ENCODE results near the gene SLIT3.

SLIT3 gene

GRCh38 chr5:168877132-168877892, 423.6 kb downstream of the SLIT3 start:
- no peak for DNase-seq

DNA sequence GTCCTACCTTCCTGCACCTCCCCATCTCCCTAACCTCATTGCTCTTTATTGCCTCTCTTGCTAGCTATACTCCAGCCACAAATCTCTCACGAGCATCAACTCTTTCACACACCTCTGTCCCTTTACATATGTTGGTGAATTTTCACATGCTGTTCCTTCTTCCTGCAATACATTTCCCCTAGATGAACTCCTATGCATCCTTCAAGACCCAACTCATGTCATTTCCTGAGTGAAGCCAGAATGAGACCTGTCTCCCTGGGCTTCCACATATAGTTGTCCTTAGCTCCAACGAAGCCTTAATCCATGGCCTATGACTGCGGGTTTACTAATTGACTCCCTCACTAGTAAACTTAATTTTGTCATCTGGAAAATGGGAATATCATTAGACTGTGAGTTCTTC, 424.5 kb downstream of the SLIT3 start:
- no peak for DNase-seq

DNA sequence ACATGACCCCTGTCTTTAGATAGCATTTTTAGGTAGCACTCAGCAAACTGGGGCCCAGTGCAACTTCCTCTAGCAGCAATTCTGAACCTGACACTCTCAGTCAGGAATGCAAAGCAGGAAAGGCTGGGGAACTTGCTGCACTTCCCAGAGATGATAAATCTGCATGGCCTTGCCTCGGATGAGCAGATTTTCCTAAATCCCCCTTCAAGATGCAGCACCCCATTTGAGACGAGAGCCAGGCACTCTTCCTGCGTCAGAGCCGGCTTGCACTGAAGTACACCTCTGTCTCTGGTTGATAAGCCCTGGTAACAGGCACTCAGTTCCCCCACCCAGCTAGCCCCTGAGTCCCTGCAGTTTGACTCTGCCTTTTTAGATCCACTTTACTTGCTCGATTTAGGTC, 425.1 kb downstream of the SLIT3 start:
- no peak for DNase-seq

DNA sequence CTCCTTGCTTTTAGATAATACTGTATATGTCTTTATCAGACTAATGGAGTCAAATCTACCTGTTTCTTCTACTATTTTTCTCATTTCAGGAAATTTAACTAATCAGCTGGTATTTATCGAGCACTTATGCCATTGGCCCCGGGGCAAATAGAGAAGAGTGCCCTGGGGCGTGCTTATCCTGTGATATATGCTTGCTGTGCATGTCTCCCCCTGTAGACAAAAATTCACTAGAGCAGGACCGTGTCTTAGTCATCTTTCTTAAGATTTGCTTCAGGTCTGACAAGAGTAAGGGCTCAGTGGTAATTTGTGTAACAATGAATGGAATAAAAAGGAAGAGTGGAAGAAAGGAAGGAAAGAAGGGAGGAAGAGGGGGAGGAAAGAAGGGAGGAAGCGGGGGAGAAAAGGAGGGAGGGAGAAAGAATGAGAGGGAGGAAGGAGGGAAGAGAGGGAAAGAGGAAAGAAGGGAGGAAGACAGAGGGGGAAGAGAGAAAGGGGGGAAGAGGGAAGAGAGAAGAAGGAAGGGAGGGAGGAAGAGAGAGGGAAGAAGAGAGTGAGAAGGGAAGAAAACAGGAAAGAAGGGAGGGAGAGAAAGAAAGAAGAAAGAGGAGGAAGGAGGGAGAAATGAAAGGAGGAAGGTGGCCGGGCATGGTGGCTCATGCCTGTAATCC, 426.1 kb downstream of the SLIT3 start:
- no peak for DNase-seq

DNA sequence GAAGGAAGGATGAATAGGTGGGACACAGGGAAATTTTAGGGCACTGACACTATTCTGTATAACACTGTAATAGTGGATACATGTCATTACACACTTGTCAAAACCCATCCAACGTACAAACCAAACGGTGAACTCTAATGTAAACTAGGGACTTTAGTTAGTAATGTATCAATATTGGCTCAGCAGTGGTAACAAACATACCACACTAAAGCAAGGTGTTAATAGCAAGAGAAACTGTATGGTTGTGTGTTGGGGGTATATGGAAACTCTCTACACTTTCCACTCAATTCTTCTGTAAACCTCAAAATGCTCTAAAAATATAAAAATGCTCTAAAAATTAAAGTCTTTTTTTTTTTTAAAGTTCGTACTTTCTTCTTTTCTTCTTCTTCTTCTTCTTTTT, 428.7 kb downstream of the SLIT3 start:
- no peak for DNase-seq

DNA sequence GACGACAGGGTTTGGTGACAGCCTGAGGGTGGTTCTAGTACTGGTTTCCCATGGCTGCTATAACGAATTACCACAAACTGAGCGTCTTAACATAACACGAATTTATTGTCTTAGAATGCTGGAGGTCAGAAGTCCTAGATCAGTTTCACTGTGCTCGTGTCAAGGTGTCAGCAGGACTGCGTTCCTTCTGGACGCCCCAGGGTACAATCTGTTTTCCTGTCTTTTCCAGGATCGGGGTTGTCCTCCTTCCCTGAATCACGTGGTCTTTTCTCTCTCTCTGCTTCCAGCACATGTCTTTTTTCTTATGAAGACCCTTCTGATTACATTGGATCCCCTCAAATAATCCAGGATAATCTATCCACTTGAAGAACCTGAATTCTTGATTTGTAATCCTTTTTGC, 430.0 kb downstream of the SLIT3 start:
- DNase-seq = no peak

- no peak for DNase-seq
Measured at GRCh38 chr5:168869615-168870227, 431.2 kb downstream of the SLIT3 start.

- DNase-seq = no peak
Measured at GRCh38 chr5:168867241-168867640, 433.7 kb downstream of the SLIT3 start.

- DNase-seq = no peak
Measured at GRCh38 chr5:168865968-168866367, 435.0 kb downstream of the SLIT3 start.

DNA sequence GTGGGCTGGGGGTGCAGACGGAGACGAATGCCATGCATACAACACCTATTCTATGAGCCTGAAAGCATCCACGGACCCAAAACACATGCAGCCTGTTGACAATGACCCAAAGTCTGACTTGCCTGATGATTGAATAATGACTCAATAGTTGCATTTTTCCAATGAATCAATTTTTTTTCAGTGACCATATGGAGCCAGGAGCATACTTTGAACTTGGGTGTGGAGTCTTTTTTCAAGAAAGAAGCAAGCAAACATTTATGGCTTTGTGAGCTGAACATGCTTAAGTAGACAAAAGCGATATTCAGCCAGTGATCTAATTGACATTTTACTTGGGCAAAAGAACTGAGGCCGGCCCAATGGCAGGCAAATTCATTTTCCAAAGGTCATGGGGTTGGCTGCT, 437.9 kb downstream of the SLIT3 start:
- no peak for DNase-seq

GRCh38 chr5:168860503-168860902, 440.4 kb downstream of the SLIT3 start:
- DNase-seq = no peak

DNA sequence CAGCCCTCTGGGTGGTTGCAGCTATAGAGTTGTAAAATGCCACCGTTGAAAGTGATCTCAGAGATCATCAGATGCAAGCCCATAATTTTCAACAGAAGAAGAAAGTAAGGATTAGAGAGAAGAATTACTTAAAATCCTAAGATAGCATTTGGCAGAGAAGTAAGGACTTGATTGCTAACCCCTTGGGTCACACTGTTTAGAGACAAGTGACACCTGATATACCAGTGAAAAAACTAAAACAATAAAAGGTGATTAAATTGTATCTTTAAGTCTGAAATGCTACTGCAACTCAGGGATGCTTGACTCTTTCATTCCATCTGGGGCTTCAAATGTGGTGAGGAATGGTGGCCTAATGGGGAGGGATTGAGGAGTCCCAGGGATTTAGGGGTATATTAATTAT, 440.9 kb downstream of the SLIT3 start:
- no peak for DNase-seq

DNA sequence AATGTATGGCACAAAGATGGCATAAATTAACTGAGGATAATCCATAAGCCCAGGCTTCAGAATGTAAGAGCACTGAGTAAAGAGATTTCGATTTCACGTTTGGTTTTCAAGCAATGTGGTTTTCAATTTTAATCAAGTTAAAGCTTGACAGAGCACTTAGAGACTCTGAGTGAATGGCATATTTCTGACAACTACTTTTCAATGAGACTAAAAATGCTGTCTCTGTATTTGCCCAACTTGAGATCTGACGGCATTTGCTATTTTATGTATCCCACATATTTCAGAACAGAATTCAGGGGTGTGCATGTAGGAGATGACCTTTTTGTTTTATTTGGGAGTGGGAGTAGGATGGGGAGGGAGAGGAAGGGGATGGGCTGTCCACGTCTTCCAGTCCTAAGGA, 441.5 kb downstream of the SLIT3 start:
- no peak for DNase-seq

GRCh38 chr5:168858994-168859393, 441.9 kb downstream of the SLIT3 start:
- DNase-seq = no peak

DNA sequence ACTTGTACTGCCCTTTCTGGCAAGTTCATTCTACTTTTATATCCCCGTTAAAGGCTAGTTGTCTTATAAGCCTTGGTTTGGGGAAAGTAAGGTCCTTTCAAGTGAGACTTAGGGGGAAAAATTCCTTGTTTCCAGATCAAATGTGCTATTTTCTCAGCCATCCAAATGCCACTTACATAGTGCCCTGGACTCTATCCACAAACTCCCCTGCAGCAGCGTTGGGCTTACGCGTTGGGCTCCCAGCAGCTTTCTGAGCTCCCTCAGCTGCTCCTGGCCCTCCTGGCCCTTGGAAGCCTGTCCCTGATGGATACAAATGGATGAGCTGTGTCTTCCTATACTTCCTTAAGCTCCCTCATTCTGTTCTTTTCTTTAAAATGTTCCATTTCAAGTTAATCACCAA, 442.6 kb downstream of the SLIT3 start:
- DNase-seq = no peak

GRCh38 chr5:168853972-168854371, 447.0 kb downstream of the SLIT3 start:
- no peak for DNase-seq

GRCh38 chr5:168852329-168852728, 448.6 kb downstream of the SLIT3 start:
- no peak for DNase-seq

DNA sequence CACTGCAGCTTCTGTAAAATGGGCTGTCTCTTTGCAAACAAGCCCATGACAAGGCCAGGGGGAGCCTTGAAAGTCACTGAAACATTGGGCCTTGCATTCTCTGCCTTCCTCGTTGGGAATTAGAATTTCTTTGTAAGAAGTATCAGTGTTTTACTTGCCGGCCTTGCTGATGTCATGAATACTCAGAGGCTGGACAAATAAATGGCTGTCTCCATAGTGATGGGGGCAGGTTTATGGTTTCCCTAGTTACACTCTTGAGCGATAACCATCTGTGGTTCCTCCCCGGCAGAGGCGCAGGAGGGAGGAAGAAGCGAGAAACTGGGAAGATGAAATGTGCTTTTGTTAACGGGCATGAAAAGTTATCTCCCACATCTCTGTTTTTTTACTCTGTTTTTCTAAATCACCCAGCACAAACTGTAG, 449.0 kb downstream of the SLIT3 start:
- peak; percentile 40 for DNase-seq

DNA sequence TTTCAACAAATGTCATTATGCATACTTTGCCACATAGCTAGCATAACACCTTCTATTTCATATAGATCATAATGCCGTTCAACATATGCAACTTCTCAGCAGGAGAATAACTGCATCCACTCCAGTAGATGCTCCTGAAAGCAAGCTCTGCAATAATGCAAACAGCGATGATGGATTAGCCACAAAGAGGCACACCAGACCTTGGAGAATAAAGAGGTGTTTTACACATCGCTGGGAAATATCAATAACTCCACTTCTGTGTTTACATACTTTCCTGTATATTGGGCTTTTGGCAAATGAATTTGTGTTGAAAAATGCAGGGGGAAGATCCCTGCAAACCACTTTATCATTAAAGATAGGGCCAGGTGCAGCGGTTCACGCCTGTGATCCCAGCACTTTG, 450.3 kb downstream of the SLIT3 start:
- DNase-seq = no peak

DNA sequence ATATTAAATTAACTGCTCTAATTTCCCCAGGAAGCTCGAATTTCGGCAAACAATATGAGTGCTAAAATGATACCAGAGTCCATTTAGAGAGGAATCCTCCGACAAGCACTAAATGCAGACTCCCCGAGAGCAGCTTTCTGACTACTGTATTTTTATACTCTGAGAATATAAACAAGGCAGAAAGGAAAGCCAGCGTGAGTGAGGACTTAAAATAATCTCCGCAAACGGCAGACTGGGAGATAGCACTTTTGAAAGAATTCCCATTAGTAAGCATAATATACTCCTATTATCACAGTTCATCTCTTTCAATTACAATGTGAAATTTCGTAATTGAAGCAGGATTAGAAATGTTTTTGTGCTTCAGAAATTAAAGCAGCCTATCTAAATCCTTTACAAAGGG, 452.4 kb downstream of the SLIT3 start:
- no peak for DNase-seq

DNA sequence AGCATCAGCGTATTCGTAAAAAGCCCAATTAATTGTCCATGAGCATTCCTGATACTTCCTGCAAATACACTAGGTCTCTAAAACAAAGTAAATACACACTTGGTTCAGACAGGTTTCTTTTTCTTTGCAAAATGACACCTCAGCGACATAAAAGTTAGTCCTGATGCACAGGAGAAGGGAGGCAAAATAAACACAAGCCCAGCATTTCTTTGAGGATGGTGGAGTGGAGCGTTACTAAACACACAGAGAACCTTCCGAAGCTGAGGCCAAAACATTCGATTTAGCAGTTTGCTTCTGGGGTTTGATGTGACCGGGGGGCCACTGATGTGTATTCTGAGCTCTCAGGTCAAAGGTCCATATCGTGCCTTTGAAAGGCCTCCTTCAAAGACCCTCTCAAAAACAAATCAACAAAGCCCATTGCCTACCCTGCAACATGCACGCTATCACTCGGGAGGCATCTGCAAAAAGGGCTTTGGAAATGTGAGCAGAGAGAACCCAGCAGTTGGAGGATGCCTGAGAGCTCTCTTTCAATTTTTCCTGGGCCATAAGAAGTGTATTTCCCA, 453.3 kb downstream of the SLIT3 start:
- no peak for DNase-seq

- no peak for DNase-seq
Measured at GRCh38 chr5:168844922-168845296, 456.0 kb downstream of the SLIT3 start.

DNA sequence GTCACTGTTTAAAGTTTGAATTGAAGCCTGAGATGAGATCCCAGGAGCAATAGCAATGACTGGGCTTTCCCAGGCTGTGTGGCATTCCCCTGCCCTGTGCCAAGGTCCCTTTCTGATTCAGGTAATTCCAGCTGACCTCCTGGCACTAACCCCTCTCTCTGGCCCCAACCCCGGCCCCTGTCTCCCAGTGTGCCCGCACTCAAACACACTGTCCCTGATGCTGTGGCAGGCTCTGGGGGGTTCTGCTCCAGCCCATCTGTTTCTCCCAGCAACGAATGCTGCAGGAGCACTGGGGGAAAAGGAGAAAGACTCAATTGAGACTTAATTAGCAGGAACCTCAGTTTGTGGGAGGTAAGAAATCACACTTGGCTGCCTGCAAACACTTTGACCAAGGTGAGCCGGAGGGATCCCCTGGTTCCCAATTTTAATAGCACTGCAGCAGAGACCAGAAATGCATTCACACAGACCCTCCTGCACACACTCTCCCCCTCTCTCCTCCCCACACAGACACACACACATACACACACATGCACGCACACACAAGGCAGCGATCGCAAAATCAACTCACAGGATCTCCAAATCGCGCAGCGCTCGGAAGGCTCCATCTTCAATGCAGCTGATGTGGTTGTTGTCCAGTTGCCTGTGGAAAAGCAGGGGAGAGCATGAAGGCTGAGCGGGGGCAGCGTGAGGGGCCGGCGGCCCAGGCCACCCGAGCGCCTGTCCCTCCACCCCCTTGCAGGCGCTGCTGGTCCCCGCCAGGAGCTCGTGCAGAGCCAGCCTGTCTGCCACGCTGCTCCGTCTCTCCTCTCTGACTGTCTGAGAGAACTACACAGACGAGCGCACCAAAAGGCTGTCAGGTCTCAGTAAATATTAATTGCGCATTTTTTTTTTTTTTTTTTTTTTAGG, 456.7 kb downstream of the SLIT3 start:
- no peak for DNase-seq
